Umbilical cord (tissue), 2 donors: ENCODE results near the gene PROSER3. TPM values are rescaled to one million over a fixed set of nuclear protein-coding genes. Genes with fewer than 3 reads are reported as not detected.
A peak's percentile ranks its signal among the peaks of the same experiment; 100 is the strongest.
"Not testable (repeated sequence)": the region's sequence is repeated elsewhere in the genome, so short reads cannot be mapped to it uniquely, and the experiment has no call there.

Source experiments
- DNase-seq: peaks from one replicate; pipeline ENCODE4 v3.0.0-alpha.2; 2015; ENCODE audit warnings: low spot score
- total RNA-seq: library from RNA; depleted of rRNA; stranded (reverse); fragments of >200 nt; gene quantifications from one replicate; pipeline ENCODE4 v1.2.3, GENCODE V29; 2014; ENCODE audit warnings: low replicate concordance; ENCODE audit not compliant: insufficient read depth

PROSER3 gene
- total RNA-seq, 1 donor from 2014 or later, result 15.9 TPM

GRCh38 chr19:35753634-35754369 is 4.2 kb upstream of the PROSER3 start:
- DNase-seq, result no peak

GRCh38 chr19:35754370-35755130 is 3.4 kb upstream of the PROSER3 start:
- peak; percentile 41 for DNase-seq

- no peak for DNase-seq
These were observed 2.8 kb upstream of the PROSER3 start for GRCh38 chr19:35755131-35755549.

- peak; percentile 81 for DNase-seq
These were observed 2.2 kb upstream of the PROSER3 start for GRCh38 chr19:35755550-35756376.

- DNase-seq, result peak; percentile 50
These were observed 1.4 kb upstream of the PROSER3 start, which contains the start of gene HSPB6 for GRCh38 chr19:35756377-35757230. Gene HSPB6, minus strand, starts transcription at chr19:35757029. Its CDS starts 21 bp downstream, at chr19:35757008.

GRCh38 chr19:35757231-35757748 is 686 bp upstream of the PROSER3 start:
- DNase-seq, result peak; percentile 99

- no peak for DNase-seq
These were observed 1.7 kb downstream of the PROSER3 start for GRCh38 chr19:35759697-35760096.

GRCh38 chr19:35760711-35761349 is 2.9 kb downstream of the PROSER3 start:
- no peak for DNase-seq

GRCh38 chr19:35764432-35765315 is 6.7 kb downstream of the PROSER3 start:
- DNase-seq, result no peak

- DNase-seq, result no peak
These were observed 8.7 kb downstream of the PROSER3 start for GRCh38 chr19:35766571-35767104.

- DNase-seq, result peak; percentile 55
These were observed 9.5 kb downstream of the PROSER3 start for GRCh38 chr19:35767288-35768081.

GRCh38 chr19:35768082-35768421 is 10.1 kb downstream of the PROSER3 start:
- no peak for DNase-seq

- DNase-seq, result not testable (repeated sequence)
These were observed 14.4 kb downstream of the PROSER3 start for GRCh38 chr19:35772362-35772761.

GRCh38 chr19:35773020-35773806 is 15.2 kb downstream of the PROSER3 start:
- DNase-seq, result no peak

- DNase-seq, result no peak
These were observed 16.5 kb downstream of the PROSER3 start for GRCh38 chr19:35774274-35775045.

GRCh38 chr19:35775046-35775297 is 17.0 kb downstream of the PROSER3 start:
- DNase-seq, result no peak
